GM21515 (cell line): ENCODE measurements around the gene EFNA2.

Experiments used
- ATAC-seq: cut with Tn5 transposase; IDR thresholded peaks from one replicate; pipeline ENCODE4 v1.9.1; 2021; ENCODE audit not compliant: unreplicated experiment

EFNA2 gene

GRCh38 chr19:1259876-1260748, 25.6 kb upstream of the EFNA2 start:
- ATAC-seq = peak; percentile 4

DNA sequence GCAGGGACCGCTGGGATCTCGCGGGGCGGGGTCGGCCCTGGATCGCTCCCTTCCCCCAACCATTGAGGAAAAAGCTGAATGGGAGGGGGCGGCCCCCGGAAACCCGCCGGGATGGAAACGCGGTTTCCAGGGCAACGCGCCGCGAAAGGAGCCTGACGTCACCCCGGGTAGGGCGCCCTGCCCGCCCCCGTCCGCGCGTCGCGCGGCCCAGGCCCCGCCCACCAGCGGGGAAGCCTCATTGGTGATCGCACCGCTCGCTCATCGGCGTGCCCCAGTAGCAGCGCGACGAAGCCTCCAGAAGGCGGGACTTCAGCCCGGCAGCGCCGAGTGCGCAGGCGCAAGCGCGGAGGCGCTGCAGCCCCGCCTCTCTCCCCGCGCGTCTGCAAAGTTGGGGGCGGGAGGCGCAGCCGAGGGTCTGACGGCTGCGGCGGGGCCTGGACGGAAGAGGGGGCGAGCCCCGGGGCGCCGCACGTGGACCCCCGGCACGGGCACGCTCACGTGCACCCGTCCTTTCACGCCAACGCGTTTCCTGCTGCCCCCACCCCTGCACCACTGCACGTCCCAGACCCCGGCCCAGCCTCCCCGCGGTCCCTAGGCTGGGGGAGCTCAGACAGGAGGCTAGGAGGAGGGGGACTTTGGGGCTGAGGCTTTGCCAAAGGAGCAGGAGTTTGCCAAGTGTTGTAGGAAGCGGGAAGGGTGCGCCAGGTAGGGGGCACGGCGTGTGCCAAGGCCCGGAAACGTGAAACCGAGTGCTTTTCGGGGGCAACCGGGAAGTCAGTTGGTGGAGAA, 24.7 kb upstream of the EFNA2 start:
- ATAC-seq = peak; percentile 51

DNA sequence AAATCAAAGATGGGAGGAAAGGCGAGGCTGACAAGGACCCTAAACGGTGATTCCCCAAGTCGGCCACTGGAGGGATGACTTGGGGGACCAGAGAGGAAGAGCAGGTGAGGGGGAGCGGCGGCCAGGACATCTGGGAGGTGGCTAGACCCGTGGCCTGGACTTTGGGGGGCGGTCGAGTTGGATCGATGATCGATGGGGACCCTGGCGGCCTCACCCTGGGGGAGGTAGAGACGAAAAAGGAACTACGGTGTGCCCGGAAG, 24.2 kb upstream of the EFNA2 start:
- no peak for ATAC-seq

- ATAC-seq = no peak
These were observed 23.7 kb upstream of the EFNA2 start for GRCh38 chr19:1261798-1262622.

GRCh38 chr19:1262623-1263123, 23.0 kb upstream of the EFNA2 start:
- ATAC-seq = no peak

DNA sequence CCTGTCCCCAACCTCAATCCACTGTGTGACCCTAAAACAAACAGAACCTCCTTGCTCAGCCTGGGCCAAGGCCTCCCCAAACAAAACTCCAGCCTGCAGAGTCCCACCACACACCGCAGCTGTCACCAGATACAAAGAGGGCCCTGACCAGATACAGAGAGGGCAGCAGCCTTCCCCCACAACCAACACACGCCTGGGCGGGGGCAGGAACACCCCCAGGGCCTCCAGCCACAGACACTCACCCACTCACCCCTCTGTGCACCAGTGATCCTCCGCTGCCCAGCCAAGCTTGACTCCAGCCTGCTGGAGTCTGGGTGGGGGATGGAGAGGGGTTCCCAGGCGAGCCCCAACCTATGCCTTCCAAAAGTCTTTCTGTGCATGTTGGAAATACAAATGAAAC, 22.5 kb upstream of the EFNA2 start:
- no peak for ATAC-seq

- ATAC-seq = no peak
These were observed 20.7 kb upstream of the EFNA2 start for GRCh38 chr19:1264801-1265614.

DNA sequence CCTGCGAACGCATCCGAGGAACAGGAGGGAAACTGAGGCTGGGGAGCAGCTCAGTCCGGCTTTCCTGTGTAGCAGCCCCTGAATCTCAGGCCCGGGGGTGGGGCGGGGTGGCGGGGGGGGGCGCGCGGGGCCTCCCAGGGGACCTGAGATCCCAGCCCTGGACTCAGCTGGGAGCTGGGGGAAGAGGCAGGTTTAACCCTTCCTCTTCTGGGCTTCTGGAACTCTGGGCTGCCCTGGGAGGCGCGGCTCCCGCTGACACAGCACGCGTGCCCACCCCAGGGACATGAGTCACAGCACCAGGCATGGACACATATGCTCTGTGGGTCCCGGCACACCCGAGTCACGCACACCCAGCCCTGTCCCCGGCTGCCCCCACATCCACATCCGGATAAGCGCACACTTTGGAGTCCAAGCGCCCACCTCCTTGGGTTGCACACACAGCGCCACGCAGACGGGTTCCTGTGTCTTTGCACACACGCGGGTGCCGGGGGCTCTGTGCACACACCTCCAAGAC, 20.0 kb upstream of the EFNA2 start:
- ATAC-seq = no peak

DNA sequence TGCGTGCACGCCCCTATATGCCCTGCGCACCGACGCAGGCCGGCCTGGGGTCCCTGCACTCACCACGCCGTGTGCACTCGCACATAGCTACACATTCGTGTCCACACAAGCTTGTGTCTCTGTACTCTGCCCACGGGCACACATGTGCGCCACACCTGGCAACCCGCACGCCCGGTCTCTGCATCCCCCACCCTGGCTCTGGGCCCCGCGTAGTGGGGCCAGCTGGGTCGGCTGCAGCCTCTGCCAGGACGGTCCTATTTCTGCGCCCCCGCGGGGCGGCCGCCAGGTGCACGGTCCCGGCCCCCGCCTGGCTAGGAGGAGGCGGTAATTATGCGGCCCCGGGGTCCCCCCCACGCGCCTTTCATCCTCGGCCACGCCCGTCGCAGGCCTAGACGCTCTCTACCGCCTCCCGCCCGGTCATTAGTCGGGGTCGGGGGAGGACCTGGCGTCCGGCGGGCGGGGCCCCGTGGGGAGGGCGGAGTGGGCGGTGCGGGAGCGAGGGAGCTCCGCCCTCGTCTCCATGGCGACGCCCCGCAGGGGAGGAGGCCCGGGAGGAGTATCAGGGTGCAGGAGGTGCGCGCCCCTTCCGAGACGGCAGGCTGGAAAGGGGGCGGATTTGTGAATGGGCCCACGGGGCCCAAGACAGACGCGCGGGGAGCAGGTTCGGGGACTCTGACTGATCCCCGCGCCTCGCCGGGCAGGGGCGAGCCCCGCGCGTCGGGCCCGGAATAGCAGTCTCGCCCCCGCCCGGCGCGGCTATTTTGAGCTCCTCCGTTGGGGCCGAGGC, 19.4 kb upstream of the EFNA2 start:
- ATAC-seq = peak; percentile 26

- ATAC-seq = peak; percentile 12
These were observed 18.7 kb upstream of the EFNA2 start for GRCh38 chr19:1266916-1267476.

DNA sequence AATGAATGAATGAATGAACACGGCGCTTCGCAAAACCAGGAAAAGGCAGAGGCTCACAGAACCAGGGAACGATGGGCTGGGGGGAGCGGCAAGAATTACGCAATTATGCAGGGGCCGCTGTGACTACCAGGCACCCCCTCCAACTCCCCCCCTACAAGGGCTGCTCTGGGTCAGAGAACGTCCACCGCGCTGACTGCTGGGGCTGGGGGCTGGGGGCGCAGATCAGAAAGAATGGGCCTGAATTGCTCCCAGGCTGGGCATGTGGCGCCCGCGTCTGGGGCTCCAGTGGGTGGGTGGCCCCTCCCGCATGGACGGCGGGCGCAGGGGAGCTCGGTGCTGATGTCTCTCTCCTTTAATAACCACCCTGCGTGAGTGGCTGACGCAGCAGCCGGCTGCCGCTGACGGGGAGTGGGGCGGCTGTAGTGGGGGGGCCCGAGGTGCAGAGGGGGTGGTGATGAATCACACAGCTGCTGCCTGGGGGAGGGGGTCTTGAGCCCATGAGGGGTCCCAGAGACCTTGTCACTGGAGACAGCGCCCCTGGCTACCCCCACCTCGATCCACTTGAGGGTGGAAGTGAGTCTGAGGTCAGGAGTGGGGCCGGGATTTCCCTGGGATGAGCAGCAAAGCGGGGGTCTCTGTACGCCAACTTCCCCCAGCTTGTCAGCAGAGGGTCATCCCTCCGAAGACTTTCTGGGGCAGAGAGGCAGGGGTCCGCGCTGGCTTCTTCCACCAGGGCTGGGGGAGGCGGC, 18.0 kb upstream of the EFNA2 start:
- ATAC-seq = no peak

DNA sequence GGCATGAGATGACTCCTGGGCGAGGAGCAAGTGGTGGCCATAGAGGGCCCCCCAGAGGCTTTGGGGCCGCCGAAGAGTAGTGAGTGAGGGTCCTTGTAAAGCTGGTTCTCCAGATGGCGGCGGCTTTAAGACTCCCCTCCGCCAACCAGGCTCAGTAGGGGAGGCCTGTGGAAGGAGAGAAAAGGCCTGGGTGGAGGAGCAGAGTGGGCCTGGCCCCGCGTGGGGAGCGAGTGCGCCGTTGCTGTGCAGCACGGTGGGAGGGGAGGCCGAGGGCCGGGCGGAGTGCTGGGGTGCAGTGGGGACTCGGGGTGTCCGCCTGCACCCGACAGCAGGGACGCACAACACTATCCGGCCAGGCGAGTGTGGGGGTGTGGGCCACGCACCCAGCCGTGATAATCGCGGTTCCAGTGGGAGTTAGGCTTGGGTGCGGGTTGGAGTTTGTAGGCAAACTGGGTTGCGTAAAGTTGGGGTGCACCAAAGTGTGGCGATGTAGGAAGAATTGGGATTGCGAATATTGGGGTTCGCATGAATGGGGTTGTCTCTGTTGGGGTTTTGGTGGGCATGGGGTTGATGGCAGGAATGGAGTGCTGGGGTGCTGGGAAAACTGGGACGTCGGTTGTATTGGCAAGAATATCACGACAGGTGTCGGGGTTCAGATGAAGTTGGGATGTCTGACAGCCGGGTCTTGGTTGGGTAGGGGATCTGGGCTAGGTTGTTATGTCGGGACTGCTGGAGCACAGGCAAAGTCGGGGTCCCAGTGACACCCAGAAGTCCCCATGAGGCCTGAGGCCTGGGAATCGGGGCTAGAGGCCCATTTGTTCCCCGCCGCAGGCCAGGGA, 17.2 kb upstream of the EFNA2 start:
- ATAC-seq = no peak

GRCh38 chr19:1269065-1269477, 16.6 kb upstream of the EFNA2 start, which contains the start of gene CIRBP:
TSS of gene CIRBP (plus strand) at chr19:1269332. CDS start at chr19:1270934, 1,602 bp downstream.
- peak; percentile 47 for ATAC-seq

DNA sequence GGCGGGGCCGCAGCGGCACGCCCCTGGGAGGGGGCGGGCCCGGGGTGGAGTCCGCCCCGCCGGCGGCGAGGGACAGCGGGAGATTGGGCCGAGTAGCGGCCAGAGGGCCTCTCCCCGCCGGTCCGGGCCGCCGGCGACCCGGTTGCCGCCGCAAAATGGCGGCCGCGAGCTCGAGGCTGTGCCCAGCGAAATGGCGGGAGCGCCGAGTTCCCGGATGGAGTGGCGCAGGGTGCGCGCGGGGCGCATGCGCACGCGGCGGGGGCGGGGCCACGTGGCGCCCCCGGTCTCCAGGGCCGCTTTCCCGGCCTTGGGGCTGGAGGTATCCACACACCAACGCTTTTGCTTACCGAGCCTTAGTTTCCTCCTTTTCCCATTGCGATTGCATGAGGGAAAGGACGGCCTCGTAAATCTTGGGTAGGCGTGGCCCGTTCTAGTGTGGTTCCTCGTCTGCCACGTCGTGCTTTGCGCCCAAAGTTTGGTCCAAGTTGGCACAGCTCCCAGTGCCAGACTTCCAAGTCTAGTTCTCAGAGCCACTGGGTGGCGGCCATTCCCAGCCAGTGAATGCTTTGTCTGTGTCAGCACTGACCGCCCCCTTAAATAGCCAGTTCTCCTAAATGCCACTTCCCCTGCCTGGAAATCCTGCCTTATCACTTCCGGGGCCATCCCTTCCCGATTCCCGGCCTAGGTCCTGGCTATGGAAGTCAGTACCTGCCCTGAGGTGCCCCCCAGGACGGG, 16.0 kb upstream of the EFNA2 start:
- peak; percentile 21 for ATAC-seq

GRCh38 chr19:1270213-1270853, 15.3 kb upstream of the EFNA2 start:
- ATAC-seq = no peak

DNA sequence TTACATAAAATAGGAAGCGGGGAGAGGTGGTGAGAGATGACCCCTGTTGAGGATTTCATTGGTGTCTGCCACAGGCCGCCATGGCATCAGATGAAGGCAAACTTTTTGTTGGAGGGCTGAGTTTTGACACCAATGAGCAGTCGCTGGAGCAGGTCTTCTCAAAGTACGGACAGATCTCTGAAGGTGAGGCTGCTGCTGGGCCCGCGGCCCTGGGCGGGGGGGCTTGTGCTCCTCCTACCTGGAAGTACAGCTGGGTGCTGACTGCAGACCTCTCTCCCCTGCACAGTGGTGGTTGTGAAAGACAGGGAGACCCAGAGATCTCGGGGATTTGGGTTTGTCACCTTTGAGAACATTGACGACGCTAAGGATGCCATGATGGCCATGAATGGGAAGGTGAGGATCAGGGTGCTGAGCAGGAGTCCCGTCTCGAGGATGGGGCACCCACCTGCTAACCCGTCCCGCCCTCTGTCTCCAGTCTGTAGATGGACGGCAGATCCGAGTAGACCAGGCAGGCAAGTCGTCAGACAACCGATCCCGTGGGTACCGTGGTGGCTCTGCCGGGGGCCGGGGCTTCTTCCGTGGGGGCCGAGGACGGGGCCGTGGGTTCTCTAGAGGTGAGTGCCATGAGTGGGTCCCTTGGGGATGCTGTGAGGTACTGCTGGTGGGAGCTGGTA, 14.7 kb upstream of the EFNA2 start:
- no peak for ATAC-seq
